H9 (cell line): ENCODE measurements around the gene ZNF865. TPM values are rescaled to one million over a fixed set of nuclear protein-coding genes. Genes with fewer than 3 reads are reported as not detected.

Experiments
- DNase-seq: peaks from one replicate; pipeline ENCODE4 v3.0.0-alpha.2; 2017
- H2AFZ ChIP-seq: one replicate; pipeline ENCODE4 v1.6.1; 2013; ENCODE audit warnings: mild to moderate bottlenecking, low read length, control low read depth, moderate library complexity
- H2AK5ac ChIP-seq: 2 replicates; pipeline ENCODE4 v1.6.1; 2013; ENCODE audit warnings: low read length, control low read depth, mixed read lengths; ENCODE audit not compliant: insufficient read length
- H2BK120ac ChIP-seq: one replicate; pipeline ENCODE4 v1.6.1; 2013; ENCODE audit warnings: low read depth, mild to moderate bottlenecking, low read length, control low read depth, inconsistent platforms; ENCODE audit not compliant: poor library complexity, severe bottlenecking
- H2BK12ac ChIP-seq: 2 replicates; pipeline ENCODE4 v1.6.1; 2013; ENCODE audit warnings: low read length, control low read depth, mixed read lengths, low read depth; ENCODE audit not compliant: insufficient read length
- H2BK15ac ChIP-seq: 2 replicates; pipeline ENCODE4 v1.6.1; 2013; ENCODE audit warnings: low read depth, low read length, control low read depth
- H2BK20ac ChIP-seq: one replicate; pipeline ENCODE4 v1.6.1; 2013; ENCODE audit warnings: low read depth, mild to moderate bottlenecking, low read length, control low read depth, inconsistent platforms; ENCODE audit not compliant: poor library complexity, severe bottlenecking
- H2BK5ac ChIP-seq: 2 replicates; pipeline ENCODE4 v1.6.1; 2013; ENCODE audit warnings: low read length, control low read depth, mixed read lengths; ENCODE audit not compliant: insufficient read length
- H3K14ac ChIP-seq: 2 replicates; pipeline ENCODE4 v1.6.1; 2013; ENCODE audit warnings: low read length, control low read depth; ENCODE audit not compliant: insufficient read depth
- H3K18ac ChIP-seq: 2 replicates; pipeline ENCODE4 v1.6.1; 2013; ENCODE audit warnings: low read depth, mild to moderate bottlenecking, mixed read lengths, low read length, control low read depth; ENCODE audit not compliant: insufficient read length
- H3K23ac ChIP-seq: 2 replicates; pipeline ENCODE4 v1.6.1; 2013; ENCODE audit warnings: low read length, control low read depth, mixed read lengths, low read depth; ENCODE audit not compliant: insufficient read length
- H3K23me2 ChIP-seq: 2 replicates; pipeline ENCODE4 v1.6.1; 2013; ENCODE audit warnings: low read depth, mild to moderate bottlenecking, mixed read lengths, low read length, control low read depth; ENCODE audit not compliant: insufficient read length, poor library complexity, severe bottlenecking
- H3K27ac ChIP-seq: 2 replicates; pipeline ENCODE4 v1.5.1; 2013; ENCODE audit warnings: low read length, control low read depth, mixed read lengths, low read depth; ENCODE audit not compliant: insufficient read length
- H3K27me3 ChIP-seq: 2 replicates; pipeline ENCODE4 v1.6.1; 2013; ENCODE audit warnings: low read length, control low read depth, inconsistent platforms; ENCODE audit not compliant: insufficient read depth
- H3K4ac ChIP-seq: 2 replicates; pipeline ENCODE4 v1.6.1; 2013; ENCODE audit warnings: low read depth, mild to moderate bottlenecking, control low read depth, inconsistent platforms, low read length, moderate library complexity
- H3K4me1 ChIP-seq: 2 replicates; pipeline ENCODE4 v1.6.1; 2013; ENCODE audit warnings: low read length, control low read depth, inconsistent platforms; ENCODE audit not compliant: insufficient read depth
- H3K4me2 ChIP-seq: 2 replicates; pipeline ENCODE4 v1.6.1; 2013; ENCODE audit warnings: low read length, control low read depth, mixed read lengths; ENCODE audit not compliant: insufficient read length, insufficient read depth
- H3K56ac ChIP-seq: 2 replicates; pipeline ENCODE4 v1.6.1; 2013; ENCODE audit warnings: low read depth, mild to moderate bottlenecking, mixed read lengths, low read length, control low read depth; ENCODE audit not compliant: insufficient read length
- H3K79me1 ChIP-seq: 2 replicates; pipeline ENCODE4 v1.6.1; 2013; ENCODE audit warnings: low read depth, mild to moderate bottlenecking, moderate library complexity, low read length, control low read depth, inconsistent platforms; ENCODE audit not compliant: insufficient read depth, poor library complexity, severe bottlenecking
- H3K79me2 ChIP-seq: 2 replicates; pipeline ENCODE4 v1.6.1; 2013; ENCODE audit warnings: low read length, control low read depth, inconsistent platforms; ENCODE audit not compliant: insufficient read depth
- H3K9ac ChIP-seq: 2 replicates; pipeline ENCODE4 v1.6.1; 2013; ENCODE audit warnings: low read length, control low read depth, mixed read lengths; ENCODE audit not compliant: insufficient read length; ENCODE audit errors: extremely low read depth
- H3K9me3 ChIP-seq: one replicate; pipeline ENCODE4 v1.6.1; 2013; ENCODE audit warnings: low read depth, low read length, inconsistent platforms; ENCODE audit not compliant: control insufficient read depth
- H3T11ph ChIP-seq: one replicate; pipeline ENCODE4 v1.6.1; 2013; ENCODE audit warnings: mild to moderate bottlenecking, low read length, control low read depth, inconsistent platforms
- H4K20me1 ChIP-seq: one replicate; pipeline ENCODE4 v1.6.1; 2013; ENCODE audit not compliant: control insufficient read depth, insufficient read length, insufficient read depth
- H4K5ac ChIP-seq: 2 replicates; pipeline ENCODE4 v1.6.1; 2013; ENCODE audit warnings: low read depth, mild to moderate bottlenecking, mixed read lengths, low read length, control low read depth; ENCODE audit not compliant: insufficient read length
- H4K8ac ChIP-seq: replicated peaks from 2 replicates; pipeline ENCODE4 v1.6.1; 2013; ENCODE audit warnings: low read length, control low read depth, mixed read lengths, low read depth; ENCODE audit not compliant: insufficient read length
- H4K91ac ChIP-seq: 2 replicates; pipeline ENCODE4 v1.6.1; 2013; ENCODE audit warnings: low read depth, mild to moderate bottlenecking, moderate library complexity, mixed read lengths, low read length, control low read depth; ENCODE audit not compliant: insufficient read length
- H3K27ac Mint-ChIP-seq, 3 experiments: 2 replicates in 2 of 3; 3 replicates in 1 of 3; pipeline ENCODE4 v1.8.0; 2020 to 2021; ENCODE audit warnings: mixed read lengths in 3 of 3, mild to moderate bottlenecking in 1 of 3, moderate library complexity in 1 of 3
- H3K27me3 Mint-ChIP-seq: 2 replicates; pipeline ENCODE4 v1.8.0; 2021; ENCODE audit warnings: low read depth, mild to moderate bottlenecking, moderate library complexity, mixed read lengths
- H3K36me3 Mint-ChIP-seq, 3 experiments: 2 replicates in 2 of 3; 3 replicates in 1 of 3; pipeline ENCODE4 v1.8.0; 2020 to 2021; ENCODE audit warnings: low read depth in 3 of 3, mixed read lengths in 3 of 3; ENCODE audit not compliant: insufficient read depth in 1 of 3
- H3K4me1 Mint-ChIP-seq, 2 experiments: 2 replicates each; pipeline ENCODE4 v1.8.0; 2020; ENCODE audit warnings: mixed read lengths in 2 of 2
- H3K4me3 Mint-ChIP-seq, 2 experiments: 2 replicates in 1 of 2; 3 replicates in 1 of 2; pipeline ENCODE4 v1.8.0; 2020 to 2021; ENCODE audit warnings: mild to moderate bottlenecking in 2 of 2, mixed read lengths in 2 of 2, moderate library complexity in 1 of 2
- H3K9me3 Mint-ChIP-seq, 2 experiments: 2 replicates in 1 of 2; 3 replicates in 1 of 2; pipeline ENCODE4 v1.8.0; 2020; ENCODE audit warnings: mild to moderate bottlenecking in 2 of 2, mixed read lengths in 2 of 2, moderate library complexity in 1 of 2
- CTCF ChIP-seq: fragments of 200-600 bp; sonication (generic); conservative IDR thresholded peaks from 3 replicates; pipeline ENCODE4 v1.8.0; 2021; ENCODE audit warnings: antibody characterized with exemption, mild to moderate bottlenecking
- WGBS: extraction: QIAGEN DNeasy Blood & Tissue Kit; methylation state at CpG from one replicate; pipeline ENCODE4 v1.1.7; 2013; ENCODE audit warnings: missing lambda C conversion rate, low lambda C conversion rate, mixed read lengths; ENCODE audit not compliant: insufficient read length; ENCODE audit errors: extremely low coverage; 5-methylcytosine and 5-hydroxymethylcytosine counted together
- total RNA-seq: library from RNA; stranded (reverse); gene quantifications from 2 replicates; pipeline ENCODE4 v1.2.1, GENCODE V29; 2021

Gene ZNF865
- total RNA-seq, 1 experiment from 2014 or later, result 14.3 TPM

- H3K36me3 Mint-ChIP-seq, result peaks cover 14 to 33% (median 22%) of the 10 kb centered on the region in 3 experiments
Observed at GRCh38 chr19:55644191-55644833, 38.9 kb downstream of the ZNF865 start.

More at GRCh38 chr19:55644191-55644833, 38.9 kb downstream of the ZNF865 start:
- Histone ChIP-seq H3K14ac (no peak overlapping the region; the same call in none of the 2 replicates), H3K79me1 (peaks cover 3% of the 10 kb centered on the region), H3K23ac (no peak overlapping the region), H2BK120ac (no peak overlapping the region), H3K56ac (no peak overlapping the region), H2AFZ (no peak overlapping the region), H3T11ph (no peak overlapping the region), H3K9ac (peak overlapping the region; percentile 70), H2BK5ac (no peak overlapping the region), H4K91ac (no peak overlapping the region), H3K18ac (no peak overlapping the region), H2BK15ac (no peak overlapping the region), H2BK20ac (no peak overlapping the region), H3K79me2 (peaks cover 7% of the 10 kb centered on the region; the same call in 1 of the 2 replicates), H3K4me1 (no peaks in the 10 kb centered on the region), H4K8ac (no peak overlapping the region), H4K20me1 (no peaks in the 10 kb centered on the region), H3K4me2 (peak overlapping the region; percentile 73), H2AK5ac (no peak overlapping the region), H3K4ac (no peak overlapping the region), H3K23me2 (peaks cover 40% of the 10 kb centered on the region), H3K27ac (no peak overlapping the region), H2BK12ac (no peak overlapping the region), H3K9me3 (no peaks in the 10 kb centered on the region), H3K27me3 (no peaks in the 10 kb centered on the region), H4K5ac (no peak overlapping the region)
- WGBS, result no CpG with 5 or more reads among the region's 12 CpGs
- peak overlapping the region; percentile 97 for H3K4me3 Mint-ChIP-seq
- no peak for TF ChIP-seq CTCF
- H3K27me3 Mint-ChIP-seq, result peaks cover 3% of the 10 kb centered on the region; the same call in 1 of the 2 replicates
- peaks cover 0 to 4% of the 10 kb centered on the region in 2 experiments; a peak in 2 of 5 replicates for H3K9me3 Mint-ChIP-seq
- no peak for DNase-seq
- peak overlapping the region in 1 of 3 experiments; percentile 98; a peak in 3 of 7 replicates for H3K27ac Mint-ChIP-seq
- peaks cover 26 to 40% of the 10 kb centered on the region in 2 experiments for H3K4me1 Mint-ChIP-seq
